NK-92 (cell line): ENCODE data around the gene KLF5.
"Not testable (repeated sequence)": the region's sequence is repeated elsewhere in the genome, so short reads cannot be mapped to it uniquely, and the experiment has no call there.

Experiments
- DNase-seq: peaks from one replicate; lab custom pipeline; 2025; ENCODE audit not compliant: unreplicated experiment; lab: John Stamatoyannopoulos, UW

The KLF5 gene

GRCh38 chr13:73058736-73059459 lies at the start of gene KLF5:
Gene KLF5, plus strand, starts transcription at chr13:73059005. Its CDS starts 323 bp downstream, at chr13:73059328.
- DNase-seq, result peak; percentile 48

- no peak for DNase-seq
These were observed 47.1 kb upstream of the KLF5 start for GRCh38 chr13:73011751-73012150.

GRCh38 chr13:73015805-73016204 lies 43.0 kb upstream of the KLF5 start:
- DNase-seq, result no peak

- no peak for DNase-seq
These were observed 40.5 kb upstream of the KLF5 start for GRCh38 chr13:73018336-73018735.

- DNase-seq, result no peak
These were observed 33.4 kb upstream of the KLF5 start for GRCh38 chr13:73025217-73026012.

GRCh38 chr13:73034901-73035300 lies 23.9 kb upstream of the KLF5 start:
- DNase-seq, result no peak

- no peak for DNase-seq
These were observed 23.1 kb upstream of the KLF5 start for GRCh38 chr13:73035660-73036059.

- DNase-seq, result no peak
These were observed 22.2 kb upstream of the KLF5 start for GRCh38 chr13:73036566-73036965.

GRCh38 chr13:73038064-73038463 lies 20.7 kb upstream of the KLF5 start:
- DNase-seq, result no peak

- no peak for DNase-seq
These were observed 19.4 kb upstream of the KLF5 start for GRCh38 chr13:73039201-73040108.

- no peak for DNase-seq
These were observed 18.3 kb upstream of the KLF5 start for GRCh38 chr13:73040484-73040883.

GRCh38 chr13:73040968-73041596 lies 17.7 kb upstream of the KLF5 start:
- no peak for DNase-seq

- no peak for DNase-seq
These were observed 13.8 kb upstream of the KLF5 start for GRCh38 chr13:73045031-73045430.

- DNase-seq, result not testable (repeated sequence)
These were observed 10.2 kb upstream of the KLF5 start for GRCh38 chr13:73048615-73049014.

- no peak for DNase-seq
These were observed 4.1 kb upstream of the KLF5 start for GRCh38 chr13:73054712-73055111.

GRCh38 chr13:73055813-73056564 lies 2.8 kb upstream of the KLF5 start:
- no peak for DNase-seq

GRCh38 chr13:73056565-73056962 lies 2.2 kb upstream of the KLF5 start:
- no peak for DNase-seq

GRCh38 chr13:73057284-73058063 lies 1.3 kb upstream of the KLF5 start:
- no peak for DNase-seq

- no peak for DNase-seq
These were observed 816 bp upstream of the KLF5 start for GRCh38 chr13:73058064-73058313.

GRCh38 chr13:73058432-73058735 lies 421 bp upstream of the KLF5 start:
- no peak for DNase-seq
